ENCODE results near the gene KRTAP10-5. TPM values are rescaled to one million over a fixed set of nuclear protein-coding genes. Genes with fewer than 3 reads are reported as not detected.
A peak's percentile ranks its signal among the peaks of the same experiment; 100 is the strongest.

Gene KRTAP10-5
- total and polyA plus RNA-seq, 9 of the 15 experiments (the other 6 are each of a cell fraction or from before 2014, with no cell fraction given), result not detected

DNA sequence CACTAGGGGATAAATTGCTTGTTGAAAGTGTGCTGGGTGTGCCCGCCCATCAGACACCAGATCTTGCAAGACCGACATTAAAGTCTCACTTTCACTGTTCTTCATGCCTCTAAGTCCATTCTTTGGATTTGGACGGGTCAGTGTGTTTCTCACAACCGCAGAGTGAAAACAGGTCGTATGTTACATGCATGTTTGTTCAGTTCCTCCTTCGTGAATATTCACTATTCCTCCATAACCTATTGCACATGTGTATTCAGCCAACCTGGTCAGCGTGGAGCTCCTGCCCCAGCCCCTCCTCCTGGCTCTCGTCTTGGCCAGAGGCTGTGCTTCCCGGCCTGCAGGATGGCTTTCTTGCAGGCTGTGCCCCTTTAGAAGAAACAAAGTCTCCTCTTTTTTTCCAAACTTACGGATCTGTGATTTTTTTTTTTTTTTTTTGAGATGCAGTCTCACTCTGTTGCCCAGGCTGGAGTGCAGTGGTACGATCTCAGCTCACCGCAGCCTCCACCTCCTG is 14.1 kb upstream of the KRTAP10-5 start (continued):
- TF ChIP-seq, protein P1, sequence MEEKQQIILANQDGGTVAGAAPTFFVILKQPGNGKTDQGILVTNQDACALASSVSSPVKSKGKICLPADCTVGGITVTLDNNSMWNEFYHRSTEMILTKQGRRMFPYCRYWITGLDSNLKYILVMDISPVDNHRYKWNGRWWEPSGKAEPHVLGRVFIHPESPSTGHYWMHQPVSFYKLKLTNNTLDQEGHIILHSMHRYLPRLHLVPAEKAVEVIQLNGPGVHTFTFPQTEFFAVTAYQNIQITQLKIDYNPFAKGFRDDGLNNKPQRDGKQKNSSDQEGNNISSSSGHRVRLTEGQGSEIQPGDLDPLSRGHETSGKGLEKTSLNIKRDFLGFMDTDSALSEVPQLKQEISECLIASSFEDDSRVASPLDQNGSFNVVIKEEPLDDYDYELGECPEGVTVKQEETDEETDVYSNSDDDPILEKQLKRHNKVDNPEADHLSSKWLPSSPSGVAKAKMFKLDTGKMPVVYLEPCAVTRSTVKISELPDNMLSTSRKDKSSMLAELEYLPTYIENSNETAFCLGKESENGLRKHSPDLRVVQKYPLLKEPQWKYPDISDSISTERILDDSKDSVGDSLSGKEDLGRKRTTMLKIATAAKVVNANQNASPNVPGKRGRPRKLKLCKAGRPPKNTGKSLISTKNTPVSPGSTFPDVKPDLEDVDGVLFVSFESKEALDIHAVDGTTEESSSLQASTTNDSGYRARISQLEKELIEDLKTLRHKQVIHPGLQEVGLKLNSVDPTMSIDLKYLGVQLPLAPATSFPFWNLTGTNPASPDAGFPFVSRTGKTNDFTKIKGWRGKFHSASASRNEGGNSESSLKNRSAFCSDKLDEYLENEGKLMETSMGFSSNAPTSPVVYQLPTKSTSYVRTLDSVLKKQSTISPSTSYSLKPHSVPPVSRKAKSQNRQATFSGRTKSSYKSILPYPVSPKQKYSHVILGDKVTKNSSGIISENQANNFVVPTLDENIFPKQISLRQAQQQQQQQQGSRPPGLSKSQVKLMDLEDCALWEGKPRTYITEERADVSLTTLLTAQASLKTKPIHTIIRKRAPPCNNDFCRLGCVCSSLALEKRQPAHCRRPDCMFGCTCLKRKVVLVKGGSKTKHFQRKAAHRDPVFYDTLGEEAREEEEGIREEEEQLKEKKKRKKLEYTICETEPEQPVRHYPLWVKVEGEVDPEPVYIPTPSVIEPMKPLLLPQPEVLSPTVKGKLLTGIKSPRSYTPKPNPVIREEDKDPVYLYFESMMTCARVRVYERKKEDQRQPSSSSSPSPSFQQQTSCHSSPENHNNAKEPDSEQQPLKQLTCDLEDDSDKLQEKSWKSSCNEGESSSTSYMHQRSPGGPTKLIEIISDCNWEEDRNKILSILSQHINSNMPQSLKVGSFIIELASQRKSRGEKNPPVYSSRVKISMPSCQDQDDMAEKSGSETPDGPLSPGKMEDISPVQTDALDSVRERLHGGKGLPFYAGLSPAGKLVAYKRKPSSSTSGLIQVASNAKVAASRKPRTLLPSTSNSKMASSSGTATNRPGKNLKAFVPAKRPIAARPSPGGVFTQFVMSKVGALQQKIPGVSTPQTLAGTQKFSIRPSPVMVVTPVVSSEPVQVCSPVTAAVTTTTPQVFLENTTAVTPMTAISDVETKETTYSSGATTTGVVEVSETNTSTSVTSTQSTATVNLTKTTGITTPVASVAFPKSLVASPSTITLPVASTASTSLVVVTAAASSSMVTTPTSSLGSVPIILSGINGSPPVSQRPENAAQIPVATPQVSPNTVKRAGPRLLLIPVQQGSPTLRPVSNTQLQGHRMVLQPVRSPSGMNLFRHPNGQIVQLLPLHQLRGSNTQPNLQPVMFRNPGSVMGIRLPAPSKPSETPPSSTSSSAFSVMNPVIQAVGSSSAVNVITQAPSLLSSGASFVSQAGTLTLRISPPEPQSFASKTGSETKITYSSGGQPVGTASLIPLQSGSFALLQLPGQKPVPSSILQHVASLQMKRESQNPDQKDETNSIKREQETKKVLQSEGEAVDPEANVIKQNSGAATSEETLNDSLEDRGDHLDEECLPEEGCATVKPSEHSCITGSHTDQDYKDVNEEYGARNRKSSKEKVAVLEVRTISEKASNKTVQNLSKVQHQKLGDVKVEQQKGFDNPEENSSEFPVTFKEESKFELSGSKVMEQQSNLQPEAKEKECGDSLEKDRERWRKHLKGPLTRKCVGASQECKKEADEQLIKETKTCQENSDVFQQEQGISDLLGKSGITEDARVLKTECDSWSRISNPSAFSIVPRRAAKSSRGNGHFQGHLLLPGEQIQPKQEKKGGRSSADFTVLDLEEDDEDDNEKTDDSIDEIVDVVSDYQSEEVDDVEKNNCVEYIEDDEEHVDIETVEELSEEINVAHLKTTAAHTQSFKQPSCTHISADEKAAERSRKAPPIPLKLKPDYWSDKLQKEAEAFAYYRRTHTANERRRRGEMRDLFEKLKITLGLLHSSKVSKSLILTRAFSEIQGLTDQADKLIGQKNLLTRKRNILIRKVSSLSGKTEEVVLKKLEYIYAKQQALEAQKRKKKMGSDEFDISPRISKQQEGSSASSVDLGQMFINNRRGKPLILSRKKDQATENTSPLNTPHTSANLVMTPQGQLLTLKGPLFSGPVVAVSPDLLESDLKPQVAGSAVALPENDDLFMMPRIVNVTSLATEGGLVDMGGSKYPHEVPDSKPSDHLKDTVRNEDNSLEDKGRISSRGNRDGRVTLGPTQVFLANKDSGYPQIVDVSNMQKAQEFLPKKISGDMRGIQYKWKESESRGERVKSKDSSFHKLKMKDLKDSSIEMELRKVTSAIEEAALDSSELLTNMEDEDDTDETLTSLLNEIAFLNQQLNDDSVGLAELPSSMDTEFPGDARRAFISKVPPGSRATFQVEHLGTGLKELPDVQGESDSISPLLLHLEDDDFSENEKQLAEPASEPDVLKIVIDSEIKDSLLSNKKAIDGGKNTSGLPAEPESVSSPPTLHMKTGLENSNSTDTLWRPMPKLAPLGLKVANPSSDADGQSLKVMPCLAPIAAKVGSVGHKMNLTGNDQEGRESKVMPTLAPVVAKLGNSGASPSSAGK (IDR thresholded peaks at IDR 0.05), result peak; percentile 16; the same call in 1 of the 2 replicates
- TF ChIP-seq CEBPG (CRISPR knock-in tag; IDR thresholded peaks at IDR 0.05) (no peak), CEBPG (tag; conservative IDR thresholded peaks at IDR 0.05 in 1 of 2, IDR thresholded peaks at IDR 0.05 in 1 of 2) (0 out of 4 replicates have a peak, but pooled peaks of 1 of the 2 experiments have one; percentile 1), ATF7 (IDR thresholded peaks at IDR 0.05) (no peak), KLF6 (CRISPR knock-in tag; IDR thresholded peaks at IDR 0.05; ENCODE audit: borderline replicate concordance) (no peak), PHB (CRISPR knock-in tag; IDR thresholded peaks at IDR 0.05) (no peak)
- TF ChIP-seq, protein P2, sequence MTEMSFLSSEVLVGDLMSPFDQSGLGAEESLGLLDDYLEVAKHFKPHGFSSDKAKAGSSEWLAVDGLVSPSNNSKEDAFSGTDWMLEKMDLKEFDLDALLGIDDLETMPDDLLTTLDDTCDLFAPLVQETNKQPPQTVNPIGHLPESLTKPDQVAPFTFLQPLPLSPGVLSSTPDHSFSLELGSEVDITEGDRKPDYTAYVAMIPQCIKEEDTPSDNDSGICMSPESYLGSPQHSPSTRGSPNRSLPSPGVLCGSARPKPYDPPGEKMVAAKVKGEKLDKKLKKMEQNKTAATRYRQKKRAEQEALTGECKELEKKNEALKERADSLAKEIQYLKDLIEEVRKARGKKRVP (CRISPR knock-in tag; IDR thresholded peaks at IDR 0.05), result no peak
- TF ChIP-seq, protein P3, sequence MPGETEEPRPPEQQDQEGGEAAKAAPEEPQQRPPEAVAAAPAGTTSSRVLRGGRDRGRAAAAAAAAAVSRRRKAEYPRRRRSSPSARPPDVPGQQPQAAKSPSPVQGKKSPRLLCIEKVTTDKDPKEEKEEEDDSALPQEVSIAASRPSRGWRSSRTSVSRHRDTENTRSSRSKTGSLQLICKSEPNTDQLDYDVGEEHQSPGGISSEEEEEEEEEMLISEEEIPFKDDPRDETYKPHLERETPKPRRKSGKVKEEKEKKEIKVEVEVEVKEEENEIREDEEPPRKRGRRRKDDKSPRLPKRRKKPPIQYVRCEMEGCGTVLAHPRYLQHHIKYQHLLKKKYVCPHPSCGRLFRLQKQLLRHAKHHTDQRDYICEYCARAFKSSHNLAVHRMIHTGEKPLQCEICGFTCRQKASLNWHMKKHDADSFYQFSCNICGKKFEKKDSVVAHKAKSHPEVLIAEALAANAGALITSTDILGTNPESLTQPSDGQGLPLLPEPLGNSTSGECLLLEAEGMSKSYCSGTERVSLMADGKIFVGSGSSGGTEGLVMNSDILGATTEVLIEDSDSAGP (CRISPR knock-in tag; IDR thresholded peaks at IDR 0.05), result no peak
- TF ChIP-seq, protein P4, sequence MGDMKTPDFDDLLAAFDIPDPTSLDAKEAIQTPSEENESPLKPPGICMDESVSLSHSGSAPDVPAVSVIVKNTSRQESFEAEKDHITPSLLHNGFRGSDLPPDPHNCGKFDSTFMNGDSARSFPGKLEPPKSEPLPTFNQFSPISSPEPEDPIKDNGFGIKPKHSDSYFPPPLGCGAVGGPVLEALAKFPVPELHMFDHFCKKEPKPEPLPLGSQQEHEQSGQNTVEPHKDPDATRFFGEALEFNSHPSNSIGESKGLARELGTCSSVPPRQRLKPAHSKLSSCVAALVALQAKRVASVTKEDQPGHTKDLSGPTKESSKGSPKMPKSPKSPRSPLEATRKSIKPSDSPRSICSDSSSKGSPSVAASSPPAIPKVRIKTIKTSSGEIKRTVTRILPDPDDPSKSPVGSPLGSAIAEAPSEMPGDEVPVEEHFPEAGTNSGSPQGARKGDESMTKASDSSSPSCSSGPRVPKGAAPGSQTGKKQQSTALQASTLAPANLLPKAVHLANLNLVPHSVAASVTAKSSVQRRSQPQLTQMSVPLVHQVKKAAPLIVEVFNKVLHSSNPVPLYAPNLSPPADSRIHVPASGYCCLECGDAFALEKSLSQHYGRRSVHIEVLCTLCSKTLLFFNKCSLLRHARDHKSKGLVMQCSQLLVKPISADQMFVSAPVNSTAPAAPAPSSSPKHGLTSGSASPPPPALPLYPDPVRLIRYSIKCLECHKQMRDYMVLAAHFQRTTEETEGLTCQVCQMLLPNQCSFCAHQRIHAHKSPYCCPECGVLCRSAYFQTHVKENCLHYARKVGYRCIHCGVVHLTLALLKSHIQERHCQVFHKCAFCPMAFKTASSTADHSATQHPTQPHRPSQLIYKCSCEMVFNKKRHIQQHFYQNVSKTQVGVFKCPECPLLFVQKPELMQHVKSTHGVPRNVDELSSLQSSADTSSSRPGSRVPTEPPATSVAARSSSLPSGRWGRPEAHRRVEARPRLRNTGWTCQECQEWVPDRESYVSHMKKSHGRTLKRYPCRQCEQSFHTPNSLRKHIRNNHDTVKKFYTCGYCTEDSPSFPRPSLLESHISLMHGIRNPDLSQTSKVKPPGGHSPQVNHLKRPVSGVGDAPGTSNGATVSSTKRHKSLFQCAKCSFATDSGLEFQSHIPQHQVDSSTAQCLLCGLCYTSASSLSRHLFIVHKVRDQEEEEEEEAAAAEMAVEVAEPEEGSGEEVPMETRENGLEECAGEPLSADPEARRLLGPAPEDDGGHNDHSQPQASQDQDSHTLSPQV (IDR thresholded peaks at IDR 0.05), result peak; percentile 10; the same call in 1 of the 2 replicates
